Liver (tissue), 3 donors: Measurements from ENCODE around the gene NEK7.

Source experiments
- CTCF ChIP-seq: fragments of 150-350 bp; IDR thresholded peaks from 2 replicates; pipeline ENCODE4 v1.5.1; 2017; ENCODE audit warnings: improper control_type of control experiment, low read depth, low read length; ENCODE audit not compliant: missing input control
- FOXA1 ChIP-seq: IDR thresholded peaks from 2 replicates; pipeline ENCODE4 v1.6.1; 2016; ENCODE audit warnings: antibody characterized with exemption
- GABPA ChIP-seq, 2 donors: IDR thresholded peaks in 1 of 2; conservative IDR thresholded peaks in 1 of 2; 2 replicates each; pipeline ENCODE4 v1.6.1; 2016; ENCODE audit warnings: antibody characterized with exemption in 2 of 2, mild to moderate bottlenecking in 1 of 2, moderate library complexity in 1 of 2
- HNF4A ChIP-seq, 2 donors: conservative IDR thresholded peaks; 2 replicates each; pipeline ENCODE4 v1.6.1; 2016; ENCODE audit warnings: antibody characterized with exemption in 2 of 2, mild to moderate bottlenecking in 2 of 2
- HNF4G ChIP-seq: IDR thresholded peaks from 2 replicates; pipeline ENCODE4 v1.6.1; 2016; ENCODE audit warnings: antibody characterized with exemption
- TAF1 ChIP-seq: conservative IDR thresholded peaks from 2 replicates; pipeline ENCODE4 v1.6.1; 2016; ENCODE audit warnings: antibody characterized with exemption, mild to moderate bottlenecking
- ZBTB33 ChIP-seq: IDR thresholded peaks from 2 replicates; pipeline ENCODE4 v1.6.1; 2016; ENCODE audit warnings: antibody characterized with exemption
- TF ChIP-seq, protein P1 (sequence below): IDR thresholded peaks from 2 replicates; pipeline ENCODE4 v1.6.1; 2016; ENCODE audit warnings: antibody characterized with exemption
- TF ChIP-seq, protein P2 (sequence below): IDR thresholded peaks from 2 replicates; pipeline ENCODE4 v1.6.1; 2016; ENCODE audit warnings: antibody characterized with exemption, mild to moderate bottlenecking
- donor health status: healthy.
- donor health status: healthy.

- TF ChIP-seq CTCF (no peak), TAF1 (no peak), FOXA1 (no peak), HNF4A (conservative IDR thresholded peaks at IDR 0.05) (no peak), HNF4G (no peak), ZBTB33 (no peak), GABPA (IDR thresholded peaks at IDR 0.05 in 1 of 2, conservative IDR thresholded peaks at IDR 0.05 in 1 of 2) (no peak)
- TF ChIP-seq, protein P1, sequence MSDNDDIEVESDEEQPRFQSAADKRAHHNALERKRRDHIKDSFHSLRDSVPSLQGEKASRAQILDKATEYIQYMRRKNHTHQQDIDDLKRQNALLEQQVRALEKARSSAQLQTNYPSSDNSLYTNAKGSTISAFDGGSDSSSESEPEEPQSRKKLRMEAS, result no peak
- TF ChIP-seq, protein P2, sequence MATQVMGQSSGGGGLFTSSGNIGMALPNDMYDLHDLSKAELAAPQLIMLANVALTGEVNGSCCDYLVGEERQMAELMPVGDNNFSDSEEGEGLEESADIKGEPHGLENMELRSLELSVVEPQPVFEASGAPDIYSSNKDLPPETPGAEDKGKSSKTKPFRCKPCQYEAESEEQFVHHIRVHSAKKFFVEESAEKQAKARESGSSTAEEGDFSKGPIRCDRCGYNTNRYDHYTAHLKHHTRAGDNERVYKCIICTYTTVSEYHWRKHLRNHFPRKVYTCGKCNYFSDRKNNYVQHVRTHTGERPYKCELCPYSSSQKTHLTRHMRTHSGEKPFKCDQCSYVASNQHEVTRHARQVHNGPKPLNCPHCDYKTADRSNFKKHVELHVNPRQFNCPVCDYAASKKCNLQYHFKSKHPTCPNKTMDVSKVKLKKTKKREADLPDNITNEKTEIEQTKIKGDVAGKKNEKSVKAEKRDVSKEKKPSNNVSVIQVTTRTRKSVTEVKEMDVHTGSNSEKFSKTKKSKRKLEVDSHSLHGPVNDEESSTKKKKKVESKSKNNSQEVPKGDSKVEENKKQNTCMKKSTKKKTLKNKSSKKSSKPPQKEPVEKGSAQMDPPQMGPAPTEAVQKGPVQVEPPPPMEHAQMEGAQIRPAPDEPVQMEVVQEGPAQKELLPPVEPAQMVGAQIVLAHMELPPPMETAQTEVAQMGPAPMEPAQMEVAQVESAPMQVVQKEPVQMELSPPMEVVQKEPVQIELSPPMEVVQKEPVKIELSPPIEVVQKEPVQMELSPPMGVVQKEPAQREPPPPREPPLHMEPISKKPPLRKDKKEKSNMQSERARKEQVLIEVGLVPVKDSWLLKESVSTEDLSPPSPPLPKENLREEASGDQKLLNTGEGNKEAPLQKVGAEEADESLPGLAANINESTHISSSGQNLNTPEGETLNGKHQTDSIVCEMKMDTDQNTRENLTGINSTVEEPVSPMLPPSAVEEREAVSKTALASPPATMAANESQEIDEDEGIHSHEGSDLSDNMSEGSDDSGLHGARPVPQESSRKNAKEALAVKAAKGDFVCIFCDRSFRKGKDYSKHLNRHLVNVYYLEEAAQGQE, result no peak
These were observed 84.8 kb downstream of the NEK7 start for GRCh38 chr1:198241553-198241952.
